GM21529 (cell line): ENCODE data around the gene RBM38.

ENCODE experiments used
- ATAC-seq: cut with Tn5 transposase; IDR thresholded peaks from one replicate; pipeline ENCODE4 v1.9.1; 2021; ENCODE audit not compliant: unreplicated experiment

RBM38 gene

DNA sequence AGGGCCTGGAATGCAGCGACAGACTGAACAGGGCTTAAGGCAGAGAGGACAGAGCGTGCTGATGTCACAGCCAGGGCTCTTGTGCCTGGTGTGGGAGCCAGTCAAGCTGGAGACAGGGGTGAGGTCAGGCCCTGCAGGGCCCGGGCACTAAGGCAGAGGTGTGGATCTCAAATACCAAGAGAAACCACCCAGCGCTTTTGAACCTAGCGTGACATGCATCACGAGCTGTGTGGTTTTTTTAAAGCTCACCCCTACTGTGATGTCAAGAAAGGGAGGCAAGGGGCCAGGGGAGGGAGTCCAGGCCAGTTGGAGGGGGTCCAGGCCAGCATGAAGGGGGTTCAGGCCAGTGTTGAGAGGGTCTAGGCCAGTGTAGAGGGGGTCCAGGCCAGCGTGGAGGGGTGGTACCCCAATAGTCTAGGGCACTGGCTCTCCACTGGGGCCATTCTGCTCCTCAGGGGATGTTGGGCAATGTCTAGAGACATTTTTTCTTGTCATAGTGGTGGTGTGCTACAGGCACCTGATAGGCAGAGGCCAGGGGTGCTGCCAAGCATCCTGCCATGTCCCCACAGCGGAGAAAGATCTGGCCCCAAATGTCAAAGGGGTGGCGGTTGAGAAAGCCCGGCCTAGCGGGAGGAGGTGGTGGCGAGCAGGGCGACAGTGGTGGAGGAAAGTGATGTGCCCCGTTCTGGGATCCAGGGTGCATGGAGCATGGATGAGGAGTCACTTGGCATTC, 42.6 kb downstream of the RBM38 start:
- ATAC-seq = no peak

DNA sequence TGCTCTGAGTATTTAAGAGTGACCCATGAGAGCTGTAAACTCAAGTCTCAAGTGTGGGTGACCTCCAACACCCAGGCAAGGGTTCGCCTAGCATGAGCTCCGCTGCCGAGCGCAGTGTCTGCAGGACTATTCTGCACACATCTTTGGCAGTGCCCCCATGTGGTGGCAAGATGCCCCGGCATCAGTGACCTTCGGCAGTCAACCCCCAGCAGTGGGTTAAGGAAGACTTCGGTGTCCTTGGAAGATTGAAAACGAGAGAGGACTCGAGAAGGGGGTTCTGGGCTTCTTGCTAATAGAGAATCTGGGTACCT, 43.1 kb downstream of the RBM38 start:
- no peak for ATAC-seq

DNA sequence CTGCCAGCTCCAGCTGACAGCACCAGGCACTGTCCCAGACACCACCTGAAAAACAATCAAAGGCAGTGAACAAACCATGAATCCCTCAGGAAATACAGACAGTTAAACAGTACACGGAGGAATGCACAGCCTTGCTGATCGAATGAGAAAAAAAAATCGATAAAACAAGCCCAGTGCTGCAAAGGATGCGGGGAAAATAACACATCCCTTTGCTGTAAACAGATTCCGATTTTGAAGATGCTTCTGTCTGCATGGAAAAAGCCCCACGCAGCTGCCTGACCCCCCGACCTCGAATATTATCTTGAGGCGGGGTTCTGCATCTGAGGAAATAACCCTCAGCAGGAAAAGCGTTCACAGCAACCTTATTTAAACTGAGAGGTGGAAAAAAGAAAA, 43.9 kb downstream of the RBM38 start:
- ATAC-seq = no peak

DNA sequence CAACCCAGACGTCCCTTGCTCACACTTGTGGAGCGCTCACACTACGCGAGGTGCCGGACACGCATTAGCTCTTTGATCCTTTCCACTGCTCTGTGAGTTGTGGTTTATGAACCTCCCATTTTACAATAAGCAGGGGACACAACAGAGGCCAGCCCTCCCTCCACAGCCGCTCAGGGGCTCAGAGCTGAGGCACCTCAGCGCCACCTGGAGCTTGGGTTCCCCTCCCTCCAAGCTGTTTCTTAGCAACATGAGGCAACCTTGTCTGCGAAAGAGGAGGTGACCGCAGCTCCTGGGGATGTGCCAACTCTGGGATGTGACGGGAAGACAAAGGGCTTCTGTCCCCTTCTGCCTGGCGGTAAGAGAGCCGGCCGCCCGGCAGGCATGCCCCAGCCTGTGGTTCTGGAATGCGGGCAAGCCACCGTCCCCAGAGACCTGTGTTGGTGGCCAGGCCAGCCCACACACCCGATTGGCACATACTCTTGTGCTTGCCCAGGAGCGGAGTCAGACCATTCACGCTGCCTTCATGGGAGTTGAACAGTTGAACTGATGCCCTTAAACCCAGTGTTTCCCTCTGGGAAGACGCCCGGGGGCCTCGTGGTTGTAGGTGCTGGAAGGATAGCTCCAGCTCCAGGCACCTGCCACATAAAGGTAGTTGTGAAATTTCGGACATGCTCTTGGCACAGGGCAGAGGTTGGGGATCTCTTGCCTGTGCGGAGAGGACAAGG, 44.5 kb downstream of the RBM38 start:
- no peak for ATAC-seq

DNA sequence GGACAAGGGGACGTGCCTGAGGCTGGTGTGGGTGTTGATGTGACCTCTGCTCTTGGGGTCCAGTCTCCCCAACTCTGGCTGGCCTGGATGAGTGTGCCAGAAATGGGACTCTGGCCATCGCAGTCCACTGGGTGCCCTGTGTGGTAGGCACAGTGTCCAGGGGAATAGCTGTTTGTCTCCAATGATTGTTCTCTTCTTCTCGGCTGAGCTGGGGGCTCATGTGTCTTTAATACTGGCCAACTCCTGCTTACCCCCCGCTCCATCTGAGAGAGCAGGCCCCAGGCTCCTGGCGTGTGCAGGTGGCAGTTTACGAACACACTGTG, 45.0 kb downstream of the RBM38 start:
- no peak for ATAC-seq

DNA sequence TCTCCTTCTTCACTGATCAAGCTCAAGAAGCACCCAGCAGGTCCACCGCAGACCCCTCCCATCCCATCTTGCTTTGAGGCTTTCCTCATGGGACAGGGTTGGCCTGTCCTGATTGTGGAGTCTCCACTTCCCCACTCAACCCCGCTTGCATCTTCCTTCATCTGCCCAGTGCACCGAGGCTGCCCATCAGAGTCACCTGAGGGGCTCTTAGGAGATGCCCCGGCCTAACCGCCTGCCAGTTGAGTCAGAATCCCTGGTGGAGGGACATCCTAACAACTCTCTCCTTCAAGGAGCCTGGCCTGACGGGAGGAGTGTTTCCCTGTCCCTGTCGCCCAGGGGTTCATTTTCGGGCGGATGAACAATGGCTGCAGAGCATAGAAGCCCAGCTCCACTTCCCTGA, 46.1 kb downstream of the RBM38 start:
- no peak for ATAC-seq

DNA sequence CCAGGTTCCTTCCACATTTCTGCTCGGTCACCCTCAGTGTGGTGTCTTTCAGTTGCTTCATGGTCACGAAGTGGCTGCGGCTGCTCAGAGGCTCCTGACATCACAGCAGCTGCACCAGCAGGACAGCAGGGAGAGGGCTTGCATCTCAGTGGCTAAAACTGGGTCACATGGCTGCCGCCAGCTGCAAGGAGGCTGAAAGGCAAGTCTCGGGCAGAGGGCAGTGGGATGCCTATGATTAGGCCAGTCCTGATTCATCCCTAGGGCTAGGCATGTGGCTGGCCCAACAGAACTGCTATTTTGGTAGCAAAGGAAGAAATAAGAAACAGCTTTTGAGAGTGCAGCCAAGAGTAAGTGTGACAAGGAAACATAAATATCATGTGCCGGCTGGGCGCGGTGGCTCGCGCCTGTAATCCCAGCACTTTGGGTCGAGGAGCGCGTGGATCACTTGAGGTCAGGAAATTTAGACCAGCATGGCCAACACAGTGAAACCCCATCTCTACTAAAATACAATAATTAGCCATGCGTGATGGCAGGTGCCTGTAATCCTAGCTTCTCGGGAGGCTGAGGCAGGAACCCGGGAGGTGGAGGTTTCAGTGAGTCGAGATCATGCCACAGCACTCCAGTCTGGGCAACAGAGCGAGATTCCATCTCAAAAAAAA, 46.6 kb downstream of the RBM38 start:
- ATAC-seq = no peak

DNA sequence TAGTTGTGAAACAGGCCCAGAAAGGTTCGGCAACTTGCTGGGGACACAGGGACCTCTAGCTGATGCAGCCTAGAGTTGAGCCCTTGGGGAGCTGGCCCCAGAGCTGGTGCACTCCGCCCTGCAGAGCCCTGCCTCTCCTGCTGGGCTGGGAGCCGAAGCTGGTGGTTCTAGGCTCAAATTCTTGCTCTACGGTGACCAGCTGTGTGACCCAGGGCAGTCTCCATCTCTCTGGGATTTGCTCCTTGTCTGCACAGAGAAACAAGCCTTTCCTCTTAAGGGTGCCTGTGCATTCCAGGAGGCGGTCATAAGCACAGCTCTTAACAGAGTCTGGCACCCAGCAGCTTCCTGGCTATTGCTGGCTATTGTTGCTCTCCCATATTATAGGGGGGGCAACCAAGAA, 47.4 kb downstream of the RBM38 start:
- no peak for ATAC-seq

DNA sequence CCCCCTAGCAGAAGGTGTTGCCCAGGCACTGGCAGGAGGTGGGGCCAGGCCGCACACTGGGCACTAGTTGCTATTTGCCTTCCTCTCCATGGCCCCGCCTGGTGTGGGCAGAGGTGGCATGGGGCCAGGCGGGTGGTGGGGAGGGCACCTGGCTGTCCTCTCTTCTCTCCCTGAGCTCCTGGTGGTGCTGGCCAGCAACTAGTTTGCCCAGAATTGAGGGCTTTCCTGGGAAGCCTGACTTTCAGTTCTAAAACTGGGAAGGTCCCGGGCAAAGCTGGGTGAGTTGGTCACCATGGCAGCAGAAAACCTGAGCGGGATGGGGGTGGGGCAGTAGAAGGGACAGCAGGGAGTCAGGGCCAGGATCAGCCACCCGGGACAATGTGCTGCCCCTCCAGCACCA, 48.2 kb downstream of the RBM38 start:
- ATAC-seq = no peak

DNA sequence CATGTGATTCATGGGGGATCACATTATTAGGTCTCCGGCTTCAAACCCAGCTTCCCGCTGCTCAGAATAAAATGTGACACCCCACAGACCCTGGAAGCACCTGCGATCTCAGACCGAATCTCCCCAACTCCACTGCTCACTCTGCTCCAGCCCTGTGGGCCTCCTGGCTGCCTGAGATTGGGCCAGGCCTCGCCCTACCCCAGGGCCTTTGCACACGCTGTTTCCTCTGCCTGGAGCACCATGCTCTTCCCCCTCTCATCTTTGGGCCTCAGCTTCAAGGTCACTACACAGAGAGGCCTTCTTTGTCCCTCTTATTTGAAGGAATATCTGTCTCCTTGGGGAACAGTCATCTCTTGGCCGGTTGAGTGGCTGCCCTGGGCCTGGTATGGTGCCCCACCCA, 48.8 kb downstream of the RBM38 start:
- no peak for ATAC-seq

DNA sequence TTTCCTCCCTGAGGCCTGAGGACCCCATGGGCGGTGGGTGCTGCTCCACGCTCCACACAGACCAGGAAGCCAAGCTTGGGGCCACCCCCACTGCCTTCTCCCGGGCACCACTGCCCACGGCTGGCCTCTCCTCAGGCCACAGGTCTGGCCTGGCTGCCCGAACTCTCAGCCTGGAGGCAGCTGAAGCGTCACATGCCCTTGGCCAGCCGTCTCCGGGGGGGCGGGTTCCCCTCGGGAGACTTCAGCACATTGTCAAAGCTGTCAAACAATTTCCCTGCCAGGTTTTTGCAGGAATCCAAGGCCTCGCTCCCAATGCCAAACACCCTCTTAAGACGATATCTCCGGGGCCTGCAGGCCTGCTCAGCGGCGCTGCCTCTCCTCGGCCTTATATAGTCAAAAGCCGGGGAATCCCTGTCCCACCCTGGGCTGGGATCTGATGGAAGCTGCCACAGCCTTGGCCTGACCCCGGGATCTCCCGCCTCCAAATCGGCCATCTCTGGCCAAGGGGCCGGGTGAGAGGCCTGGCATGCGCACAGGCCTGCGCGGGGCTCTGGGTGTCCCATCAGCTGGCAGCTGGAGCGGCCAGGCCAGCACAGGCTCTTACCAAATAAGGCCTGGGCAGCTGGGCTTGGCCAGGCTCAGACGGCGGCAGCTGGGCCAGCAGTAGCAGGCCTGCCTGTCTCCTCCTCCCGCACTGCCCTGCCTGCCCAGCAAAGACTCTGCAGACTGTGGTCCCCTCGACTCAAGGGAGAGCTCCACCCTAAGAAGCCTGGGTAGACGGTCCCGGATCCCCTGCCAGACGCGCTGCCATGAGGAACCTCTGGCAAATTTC, 49.7 kb downstream of the RBM38 start:
- ATAC-seq = no peak

DNA sequence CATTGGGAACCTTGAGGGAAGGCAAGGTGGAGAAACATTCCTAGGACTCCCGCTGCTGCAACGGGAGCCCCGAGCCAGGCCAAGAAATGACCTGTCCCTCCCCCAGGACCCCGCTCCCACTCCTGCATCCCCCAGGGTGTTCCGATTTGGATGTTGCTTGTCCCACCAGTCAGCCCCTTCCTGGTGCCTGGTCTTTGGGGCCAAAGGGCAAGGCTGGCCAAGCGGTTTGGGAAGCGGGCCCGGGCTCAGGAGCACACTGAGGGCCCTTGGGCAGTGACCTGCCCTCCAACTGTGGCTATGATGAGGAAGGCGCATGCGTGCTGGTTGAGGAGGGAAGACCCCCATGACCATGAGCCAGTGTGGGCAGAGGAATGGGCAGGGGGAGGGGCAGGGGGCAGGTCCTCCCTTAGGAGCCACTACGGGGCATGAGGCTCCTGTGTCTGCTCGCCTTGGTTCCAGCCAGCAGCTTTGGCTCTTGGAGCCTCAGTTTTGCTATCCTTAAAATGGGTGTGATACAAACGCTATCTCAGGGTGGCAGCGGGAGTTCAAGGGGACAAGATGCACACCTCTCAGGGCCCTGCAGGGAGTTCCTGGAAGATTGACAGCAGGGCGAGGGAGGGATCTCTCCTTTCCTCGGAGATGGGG, 50.4 kb downstream of the RBM38 start:
- no peak for ATAC-seq

DNA sequence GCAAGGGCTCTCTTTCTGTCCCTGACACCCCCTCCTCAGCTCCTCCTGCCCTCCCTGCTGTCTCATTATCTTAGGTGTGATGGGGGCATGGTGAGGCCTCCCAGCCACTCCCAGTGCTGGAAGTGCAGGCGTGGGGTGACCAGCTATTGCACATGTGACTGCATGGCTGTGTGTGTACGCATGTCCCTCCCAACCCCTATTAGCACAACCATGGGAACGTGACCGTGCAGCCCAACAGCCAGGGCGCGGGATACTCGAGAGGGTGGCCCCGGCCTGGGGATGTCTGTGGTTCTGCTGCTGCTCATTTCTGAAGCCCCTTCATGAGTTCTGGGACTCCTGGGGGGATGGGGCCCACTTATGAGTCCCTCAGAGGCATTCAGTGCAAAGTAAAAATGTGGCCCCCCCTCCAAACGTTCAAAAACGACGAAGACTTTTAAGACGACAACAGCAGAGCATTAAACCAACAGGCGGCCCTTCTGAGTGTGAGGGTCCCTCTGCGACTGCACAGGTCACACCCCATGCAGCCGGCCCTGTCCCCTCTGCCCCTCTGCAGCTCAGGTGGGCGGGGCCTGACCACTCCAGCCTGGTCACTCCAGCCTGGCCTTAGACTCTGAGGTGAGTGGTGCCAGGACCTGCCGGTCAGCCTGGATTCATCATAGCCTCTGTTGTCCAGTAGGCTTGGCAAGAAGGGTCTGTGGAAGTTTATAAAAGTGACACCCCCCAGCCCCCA, 51.1 kb downstream of the RBM38 start:
- no peak for ATAC-seq

DNA sequence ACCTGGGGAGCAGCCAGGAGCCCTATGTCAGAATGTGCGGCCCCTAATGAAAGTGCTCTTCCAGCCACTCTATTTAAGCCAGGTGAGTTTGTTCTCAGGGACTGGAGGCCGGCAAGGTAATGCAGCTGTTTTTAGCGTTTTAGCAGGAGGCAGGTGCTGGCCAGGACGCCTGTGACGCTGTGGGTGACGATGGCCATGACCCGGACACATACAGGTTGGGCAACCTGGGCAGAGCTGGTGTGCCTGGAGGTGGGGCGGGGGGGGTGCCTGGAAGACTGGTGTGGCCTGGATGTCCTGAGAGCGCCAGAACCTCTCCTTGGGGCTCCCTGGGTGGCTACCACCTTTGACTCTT, 51.7 kb downstream of the RBM38 start:
- no peak for ATAC-seq

DNA sequence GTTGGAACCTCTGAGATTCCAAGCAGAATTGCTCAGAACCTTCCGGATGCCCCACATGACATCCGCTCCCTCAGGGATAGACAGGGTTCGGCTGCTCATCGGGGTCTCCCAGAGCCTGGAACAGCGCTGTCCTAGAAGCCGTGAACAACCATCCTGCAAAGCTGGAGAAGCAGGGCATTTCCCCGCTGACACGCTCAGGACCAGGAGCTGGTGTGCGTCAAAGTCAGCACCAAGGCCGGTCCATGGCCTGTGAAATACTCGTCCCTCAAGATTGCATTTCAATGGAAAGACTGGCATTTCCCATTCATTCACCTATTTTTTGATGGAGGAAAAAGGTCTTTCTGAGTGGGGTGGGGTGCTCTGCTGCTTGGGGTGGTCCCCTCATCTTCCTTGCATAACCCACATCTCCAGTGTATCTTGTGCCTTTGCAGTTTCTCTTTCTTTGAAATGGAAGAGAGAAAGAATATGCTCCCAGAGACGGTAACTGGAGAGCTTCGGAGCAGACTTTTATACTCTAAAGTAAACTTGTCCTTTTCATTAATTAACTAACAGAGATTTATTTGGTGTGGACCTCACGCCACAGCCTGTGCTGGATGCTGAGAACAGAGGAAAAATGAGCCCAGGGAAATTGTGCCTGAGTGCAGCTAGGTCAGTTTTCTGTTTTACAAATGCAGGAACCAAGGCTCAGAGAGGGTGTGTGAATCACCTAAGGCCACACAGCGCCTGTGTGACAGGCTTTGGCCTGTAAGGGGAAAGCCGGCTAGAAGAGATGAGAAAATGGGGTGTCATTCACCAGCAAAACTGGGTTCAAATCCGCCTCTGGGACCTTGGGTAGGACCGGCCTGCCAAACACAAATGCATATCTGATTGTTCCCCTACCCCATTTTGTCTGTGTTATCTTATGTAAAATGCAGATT, 52.4 kb downstream of the RBM38 start:
- no peak for ATAC-seq

DNA sequence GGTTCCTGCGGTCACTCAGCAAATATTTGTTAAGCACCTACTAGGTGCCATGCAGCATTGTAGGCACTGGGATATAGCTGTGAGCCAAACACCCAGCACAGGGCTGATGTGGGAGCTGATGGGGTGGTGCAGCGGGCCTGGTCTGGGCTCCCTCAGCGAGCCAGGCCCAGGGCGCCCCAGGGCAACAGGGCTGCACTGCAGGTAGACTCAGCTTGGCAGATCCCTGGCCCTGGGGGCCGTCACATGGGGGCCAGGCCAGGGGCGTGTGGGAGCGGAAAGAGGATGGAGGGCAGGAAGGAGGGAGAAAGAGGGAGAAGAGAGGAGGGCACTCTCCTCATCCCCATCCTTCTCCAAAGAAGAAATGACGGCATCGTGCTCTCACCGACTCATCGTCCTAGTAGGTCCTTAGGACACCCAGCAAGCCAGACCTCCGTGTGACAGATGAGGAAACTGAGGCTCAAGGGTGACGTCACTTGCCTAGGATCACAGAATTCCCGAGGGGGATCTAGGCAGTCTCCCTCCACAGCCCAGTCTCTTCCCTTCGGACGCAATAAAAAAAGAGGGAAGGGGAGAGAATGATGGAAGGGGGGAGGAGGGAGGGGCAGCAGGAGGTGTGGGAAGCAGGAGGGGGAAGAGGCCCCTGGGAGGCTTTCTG, 53.3 kb downstream of the RBM38 start:
- ATAC-seq = no peak

DNA sequence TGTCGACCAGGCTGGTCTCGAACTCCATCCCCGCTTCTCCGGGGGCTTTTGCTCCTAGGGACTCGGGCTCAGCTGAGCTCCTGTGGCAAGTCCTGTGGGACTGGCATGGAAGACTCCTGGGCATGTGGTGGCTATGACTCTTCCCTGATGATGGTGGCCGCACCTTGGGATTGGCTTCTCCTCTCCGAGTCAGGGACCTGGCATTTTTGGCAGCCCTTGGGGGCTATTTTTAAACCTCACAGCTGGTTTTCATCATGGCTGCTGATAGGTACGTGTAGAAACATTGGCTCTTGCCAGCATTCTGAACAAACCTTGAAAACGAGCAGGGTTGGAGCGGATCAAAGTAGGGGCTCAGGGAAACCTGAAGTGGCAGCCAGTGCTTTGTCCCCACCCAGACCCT, 54.1 kb downstream of the RBM38 start:
- ATAC-seq = no peak

DNA sequence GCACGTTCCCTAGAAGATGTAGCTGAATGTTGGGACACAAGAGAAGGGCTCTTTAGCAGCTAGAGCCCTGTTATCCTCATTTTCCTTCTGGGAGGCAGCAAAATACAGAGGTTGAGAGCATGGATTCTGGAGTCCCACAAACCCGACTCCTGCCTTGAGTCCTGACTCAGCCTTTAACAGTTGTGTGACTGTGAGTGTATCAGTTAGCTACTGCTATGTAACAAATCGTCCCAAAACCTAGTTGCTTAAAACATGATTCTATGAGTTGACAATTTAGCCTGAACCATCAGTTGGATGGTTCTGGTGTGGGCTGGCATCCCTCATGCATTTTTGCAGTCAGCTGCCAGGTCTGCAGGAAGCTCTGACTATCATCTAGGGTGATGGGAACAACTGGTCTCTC, 54.6 kb downstream of the RBM38 start:
- no peak for ATAC-seq

DNA sequence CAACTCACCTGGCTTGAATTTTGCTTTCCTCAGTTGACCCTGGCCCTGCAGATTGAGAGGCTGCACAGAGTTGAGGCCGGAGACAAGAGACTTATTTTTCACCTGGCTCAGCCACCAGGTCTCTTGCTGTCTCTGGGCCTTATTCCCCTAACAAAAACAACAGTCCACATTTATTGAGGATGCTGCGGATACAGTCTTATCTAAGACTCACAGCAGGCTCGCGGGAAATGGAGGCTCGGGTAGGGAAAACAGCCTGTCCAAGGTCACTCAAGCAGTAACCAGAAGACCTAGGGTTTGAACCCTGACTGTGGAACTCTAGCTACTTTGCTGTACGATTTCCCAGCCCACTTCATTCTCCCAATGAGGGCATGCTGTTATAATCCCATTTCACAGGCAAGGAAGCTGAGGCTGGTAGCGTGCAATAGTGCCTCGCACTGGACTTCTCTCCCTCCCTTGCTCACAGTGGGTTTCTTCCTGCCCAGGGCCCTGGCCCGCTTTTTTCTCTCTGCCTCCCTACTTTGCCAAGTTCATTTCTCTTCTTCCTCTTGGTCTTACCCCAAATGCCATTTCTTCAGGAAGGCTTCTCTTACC, 57.7 kb downstream of the RBM38 start:
- ATAC-seq = no peak
